Measurements from ENCODE around the gene TAF5. TPM values are rescaled to one million over a fixed set of nuclear protein-coding genes. Genes with fewer than 3 reads are reported as not detected.

The TAF5 gene
- total RNA-seq, 1 experiment from 2014 or later: 4.2 TPM

DNA sequence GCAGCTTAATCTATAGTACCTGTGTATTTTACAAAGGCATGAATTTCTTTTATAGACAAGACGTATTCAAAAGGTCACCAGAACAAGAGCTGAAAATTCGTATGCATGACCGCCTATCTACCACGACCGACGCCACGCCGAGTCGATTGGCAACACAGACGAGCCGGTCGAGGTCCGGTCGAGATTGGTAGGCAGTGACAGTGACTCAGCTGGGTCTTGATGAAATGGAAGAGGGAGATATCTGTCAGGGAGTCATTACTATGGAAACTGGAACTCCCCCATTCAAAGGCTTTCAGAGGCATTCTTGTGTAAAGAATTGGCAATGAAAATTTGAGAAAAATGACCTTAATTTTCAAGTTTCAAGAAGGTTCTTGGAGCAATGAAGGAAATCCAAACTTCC lies 26.4 kb downstream of the TAF5 start:
- H3K4me3 ChIP-seq: no peak overlapping the region
- peaks cover 59% of the 10 kb centered on the region for H3K79me2 ChIP-seq (ENCODE audit: low read depth)
- H3F3A ChIP-seq (ENCODE audit: insufficient read depth, low read depth): peaks cover 13% of the 10 kb centered on the region; the same call in 1 of the 2 replicates
- no peaks in the 10 kb centered on the region for H3K9me3 ChIP-seq (ENCODE audit: insufficient read depth, low read depth)
- H3K36me3 ChIP-seq (ENCODE audit: low read depth): peaks cover 7% of the 10 kb centered on the region; the same call in 1 of the 2 replicates
- BruUV-seq (replicated peaks): no TSS peak
- H3K4me2 ChIP-seq: peak overlapping the region; percentile 87; the same call in 1 of the 2 replicates
- TF ChIP-seq, protein P1, sequence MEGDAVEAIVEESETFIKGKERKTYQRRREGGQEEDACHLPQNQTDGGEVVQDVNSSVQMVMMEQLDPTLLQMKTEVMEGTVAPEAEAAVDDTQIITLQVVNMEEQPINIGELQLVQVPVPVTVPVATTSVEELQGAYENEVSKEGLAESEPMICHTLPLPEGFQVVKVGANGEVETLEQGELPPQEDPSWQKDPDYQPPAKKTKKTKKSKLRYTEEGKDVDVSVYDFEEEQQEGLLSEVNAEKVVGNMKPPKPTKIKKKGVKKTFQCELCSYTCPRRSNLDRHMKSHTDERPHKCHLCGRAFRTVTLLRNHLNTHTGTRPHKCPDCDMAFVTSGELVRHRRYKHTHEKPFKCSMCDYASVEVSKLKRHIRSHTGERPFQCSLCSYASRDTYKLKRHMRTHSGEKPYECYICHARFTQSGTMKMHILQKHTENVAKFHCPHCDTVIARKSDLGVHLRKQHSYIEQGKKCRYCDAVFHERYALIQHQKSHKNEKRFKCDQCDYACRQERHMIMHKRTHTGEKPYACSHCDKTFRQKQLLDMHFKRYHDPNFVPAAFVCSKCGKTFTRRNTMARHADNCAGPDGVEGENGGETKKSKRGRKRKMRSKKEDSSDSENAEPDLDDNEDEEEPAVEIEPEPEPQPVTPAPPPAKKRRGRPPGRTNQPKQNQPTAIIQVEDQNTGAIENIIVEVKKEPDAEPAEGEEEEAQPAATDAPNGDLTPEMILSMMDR (conservative IDR thresholded peaks at IDR 0.05): no peak
- no peak for TF ChIP-seq EZH2 (IDR thresholded peaks at IDR 0.05; ENCODE audit: low read depth)
- CTCF ChIA-PET: no interaction called here
- no peaks in the 10 kb centered on the region for H3K27me3 ChIP-seq (ENCODE audit: insufficient read depth, low read depth)
- no peak overlapping the region for H3K27ac ChIP-seq
- intact Hi-C loops (cut with micrococcal nuclease; ENCODE audit: unreplicated experiment): no loop called here
- no peaks in the 10 kb centered on the region for H3K9me2 ChIP-seq (ENCODE audit: insufficient read depth)
- POLR2A ChIA-PET (ENCODE audit: unreplicated experiment): no interaction called here
- peaks cover 30% of the 10 kb centered on the region for H3K4me1 ChIP-seq (replicated peaks; ENCODE audit: insufficient read depth)
- H2AFZ ChIP-seq: no peak overlapping the region
- H4K20me1 ChIP-seq (ENCODE audit: insufficient read depth): peaks cover 3% of the 10 kb centered on the region; the same call in 1 of the 2 replicates
- DNase-seq: no peak

DNA sequence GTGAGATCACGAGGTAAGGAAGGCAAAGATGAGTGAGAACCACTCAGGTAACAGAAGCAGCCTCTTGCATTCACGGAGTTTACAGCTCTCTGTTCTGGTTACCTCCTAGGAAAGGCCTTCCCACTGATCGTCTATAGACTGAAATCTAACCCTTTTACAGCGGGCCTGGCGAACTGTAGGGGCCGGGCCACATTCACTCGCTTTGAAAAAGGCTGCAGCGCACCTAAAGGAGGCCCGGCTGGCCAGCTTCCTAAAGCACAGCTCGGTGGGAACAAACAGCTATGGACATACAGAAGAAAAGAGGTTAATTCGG lies 27.9 kb downstream of the TAF5 start:
- intact Hi-C loops (cut with micrococcal nuclease; ENCODE audit: unreplicated experiment): loop anchor here (5.0 kb wide), 1 partner anchor 478 kb away; the partner anchor contains the start of gene CNNM2
- BruUV-seq (replicated peaks): no TSS peak
- CTCF ChIA-PET: no interaction called here

DNA sequence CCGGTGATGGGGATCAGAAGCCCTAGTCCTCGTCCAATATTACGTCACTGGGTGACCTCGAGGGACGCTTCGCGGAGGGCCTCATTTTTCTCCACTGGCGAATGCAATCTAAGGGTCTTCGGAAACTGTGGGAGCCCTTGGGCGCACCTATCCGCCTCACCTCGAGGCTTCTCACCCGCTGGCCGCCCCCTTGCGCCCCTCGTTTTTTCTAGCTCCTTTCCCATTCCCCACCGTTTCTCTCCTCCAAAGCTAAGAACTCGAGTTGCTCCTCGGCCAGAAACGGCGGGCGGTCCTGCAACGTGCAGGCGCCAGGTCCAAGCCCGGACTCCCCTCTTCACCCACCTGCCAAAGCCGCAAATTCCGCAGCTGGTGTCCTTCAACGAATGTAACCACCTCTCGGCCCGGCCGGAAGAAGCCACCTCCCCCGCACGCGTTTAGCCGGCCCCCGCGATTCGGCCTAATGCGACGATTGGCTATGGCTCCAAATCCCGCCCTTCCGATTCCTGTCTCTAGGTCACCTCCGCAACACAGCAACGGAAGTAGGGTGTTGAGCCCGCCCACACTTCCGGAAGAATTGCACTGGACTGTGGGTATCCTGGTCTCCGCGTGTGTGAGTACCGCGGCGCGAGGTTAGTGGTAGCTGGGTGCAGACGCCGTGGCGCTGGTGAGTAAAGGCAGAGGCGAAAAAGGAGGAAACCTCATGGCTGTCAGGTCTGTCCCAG lies 28.5 kb downstream of the TAF5 start, which contains the start of the genes ATP5MK and PDCD11:
ATP5MK (minus strand) TSS at position 409 of the 722 bp plus-strand sequence. CDS start 4,018 bp downstream, outside the sequence.
PDCD11 (plus strand) TSS at position 560 of the 722 bp plus-strand sequence. CDS start 1,801 bp downstream, outside the sequence.
- no peaks in the 10 kb centered on the region for H3K9me2 ChIP-seq (ENCODE audit: insufficient read depth)
- H3K9me3 ChIP-seq (ENCODE audit: insufficient read depth, low read depth): no peaks in the 10 kb centered on the region
- H3K4me1 ChIP-seq (replicated peaks; ENCODE audit: insufficient read depth): peaks cover 30% of the 10 kb centered on the region
- H3K36me3 ChIP-seq (ENCODE audit: low read depth): peaks cover 7% of the 10 kb centered on the region; the same call in 1 of the 2 replicates
- intact Hi-C loops (cut with micrococcal nuclease; ENCODE audit: unreplicated experiment): loop anchor here (5.0 kb wide), 1 partner anchor 479 kb away; the partner anchor contains the start of gene CNNM2
- peak within 1 kb of the TSS; percentile 89 for H2AFZ ChIP-seq
- peak within 1 kb of the TSS; percentile 45 for H3K27ac ChIP-seq
- peaks cover 3% of the 10 kb centered on the region; the same call in 1 of the 2 replicates for H4K20me1 ChIP-seq (ENCODE audit: insufficient read depth)
- ChIA-PET POLR2A (ENCODE audit: unreplicated experiment) (interaction anchor here (0.6 kb wide), 1 partner anchor 631 kb away, joined by 3 read pairs; no protein-coding TSS in a partner anchor), CTCF (no interaction called here)
- H3K27me3 ChIP-seq (ENCODE audit: insufficient read depth, low read depth): no peaks in the 10 kb centered on the region
- TF ChIP-seq, protein P1 (conservative IDR thresholded peaks at IDR 0.05): no peak
- peak; percentile 89 to 95 for DNase-seq
- peaks cover 59% of the 10 kb centered on the region for H3K79me2 ChIP-seq (ENCODE audit: low read depth)
- peaks cover 13% of the 10 kb centered on the region; the same call in 1 of the 2 replicates for H3F3A ChIP-seq (ENCODE audit: insufficient read depth, low read depth)
- peak within 1 kb of the TSS; percentile 77 for H3K4me3 ChIP-seq
- peak within 1 kb of the TSS; percentile 92 for H3K4me2 ChIP-seq
- TSS peak; percentile 69 for BruUV-seq (replicated peaks)

More for the DNA sequence above, 27.9 kb downstream of the TAF5 start:
- Histone ChIP-seq H3K9me3 (ENCODE audit: insufficient read depth, low read depth) (no peaks in the 10 kb centered on the region), H3K4me3 (peak overlapping the region; percentile 77), H3K27me3 (ENCODE audit: insufficient read depth, low read depth) (no peaks in the 10 kb centered on the region), H3K4me1 (replicated peaks; ENCODE audit: insufficient read depth) (peaks cover 30% of the 10 kb centered on the region), H3K27ac (peak overlapping the region; percentile 45), H2AFZ (peak overlapping the region; percentile 85), H3K79me2 (ENCODE audit: low read depth) (peaks cover 59% of the 10 kb centered on the region), H3K4me2 (peak overlapping the region; percentile 87), H4K20me1 (ENCODE audit: insufficient read depth) (peaks cover 3% of the 10 kb centered on the region; the same call in 1 of the 2 replicates), H3F3A (ENCODE audit: insufficient read depth, low read depth) (peaks cover 13% of the 10 kb centered on the region; the same call in 1 of the 2 replicates), H3K36me3 (ENCODE audit: low read depth) (peaks cover 7% of the 10 kb centered on the region; the same call in 1 of the 2 replicates), H3K9me2 (ENCODE audit: insufficient read depth) (no peaks in the 10 kb centered on the region)
- no peak for DNase-seq
- no peak for TF ChIP-seq EZH2 (IDR thresholded peaks at IDR 0.05; ENCODE audit: low read depth)
- TF ChIP-seq, protein P1 (conservative IDR thresholded peaks at IDR 0.05): no peak
- POLR2A ChIA-PET (ENCODE audit: unreplicated experiment): interaction anchor here (0.6 kb wide), 2 partner anchors 631 to 686 kb away, joined by 3 to 18 read pairs; no protein-coding TSS in a partner anchor
